Measurements from ENCODE around the gene SUSD1. TPM values are rescaled to one million over a fixed set of nuclear protein-coding genes. Genes with fewer than 3 reads are reported as not detected.

SUSD1 gene
- total RNA-seq, 1 donor from 2014 or later, result 16.6 TPM

DNA sequence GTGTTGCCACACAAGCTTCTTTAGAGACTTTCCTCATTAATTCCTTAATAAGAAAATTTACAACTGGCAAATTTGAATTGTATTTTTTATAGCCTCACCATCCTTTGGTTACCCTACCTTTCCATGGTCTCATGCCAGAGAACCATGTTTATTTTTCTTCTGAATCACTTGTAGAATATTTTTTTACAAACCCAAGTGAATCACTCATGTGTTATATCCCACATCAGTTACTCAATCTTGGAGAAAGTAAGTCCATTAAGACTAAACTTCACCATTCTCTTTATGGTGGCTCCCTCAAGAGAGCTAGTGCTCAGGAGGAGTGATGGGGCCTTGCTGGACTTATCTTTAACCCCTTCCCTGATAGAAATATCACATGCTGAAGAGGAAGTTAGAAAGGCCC lies 128.9 kb downstream of the SUSD1 start:
- peak; percentile 50 for FAIRE-seq
- H3K27ac ChIP-seq (ENCODE audit: low read depth, low read length), result peak overlapping the region; percentile 80

DNA sequence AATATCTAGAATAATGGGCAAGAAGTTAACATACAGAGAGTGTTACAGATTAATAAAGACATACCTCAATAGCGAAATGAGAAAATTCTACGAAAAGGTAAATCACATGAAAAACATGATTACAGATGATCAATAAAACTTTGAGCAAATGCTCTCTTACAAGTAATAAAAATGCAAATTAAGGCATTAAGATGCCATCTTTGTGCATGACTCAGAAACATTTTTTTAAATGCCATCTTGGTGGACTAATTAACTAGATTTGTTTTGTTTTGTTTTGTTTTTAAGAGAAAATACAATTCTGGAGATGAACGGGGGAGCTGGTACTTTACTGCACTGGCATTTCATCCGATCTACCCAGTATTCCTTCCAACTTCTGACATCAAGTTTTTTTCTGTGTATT lies 130.2 kb downstream of the SUSD1 start:
- Histone ChIP-seq H3K79me2 (ENCODE audit: insufficient read depth, low read length) (no peaks in the 10 kb centered on the region), H3K9ac (ENCODE audit: low read length) (no peak overlapping the region), H3K27ac (ENCODE audit: low read depth, low read length) (no peak overlapping the region), H3K4me2 (ENCODE audit: low read length) (no peak overlapping the region), H4K20me1 (ENCODE audit: insufficient read depth, low read length) (no peaks in the 10 kb centered on the region), H3K36me3 (ENCODE audit: insufficient read depth, low read length) (no peaks in the 10 kb centered on the region), H3K27me3 (ENCODE audit: insufficient read depth, low read length) (no peaks in the 10 kb centered on the region), H3K9me3 (ENCODE audit: insufficient read depth, low read depth, low read length) (no peaks in the 10 kb centered on the region), H3K4me3 (ENCODE audit: insufficient read depth, low read depth, low read length) (no peak overlapping the region), H3K4me1 (ENCODE audit: insufficient read depth, low read length) (peaks cover 54% of the 10 kb centered on the region), H2AFZ (ENCODE audit: low read depth, low read length) (no peak overlapping the region)
- peaks cover 4% of the 10 kb centered on the region for H3K36me3 Mint-ChIP-seq (ENCODE audit: low read depth, unreplicated experiment)
- H3K4me1 Mint-ChIP-seq (ENCODE audit: low read depth, unreplicated experiment), result peaks cover 58% of the 10 kb centered on the region
- H3K9me3 Mint-ChIP-seq (ENCODE audit: unreplicated experiment), result peaks cover 10% of the 10 kb centered on the region
- TF ChIP-seq, protein P1, sequence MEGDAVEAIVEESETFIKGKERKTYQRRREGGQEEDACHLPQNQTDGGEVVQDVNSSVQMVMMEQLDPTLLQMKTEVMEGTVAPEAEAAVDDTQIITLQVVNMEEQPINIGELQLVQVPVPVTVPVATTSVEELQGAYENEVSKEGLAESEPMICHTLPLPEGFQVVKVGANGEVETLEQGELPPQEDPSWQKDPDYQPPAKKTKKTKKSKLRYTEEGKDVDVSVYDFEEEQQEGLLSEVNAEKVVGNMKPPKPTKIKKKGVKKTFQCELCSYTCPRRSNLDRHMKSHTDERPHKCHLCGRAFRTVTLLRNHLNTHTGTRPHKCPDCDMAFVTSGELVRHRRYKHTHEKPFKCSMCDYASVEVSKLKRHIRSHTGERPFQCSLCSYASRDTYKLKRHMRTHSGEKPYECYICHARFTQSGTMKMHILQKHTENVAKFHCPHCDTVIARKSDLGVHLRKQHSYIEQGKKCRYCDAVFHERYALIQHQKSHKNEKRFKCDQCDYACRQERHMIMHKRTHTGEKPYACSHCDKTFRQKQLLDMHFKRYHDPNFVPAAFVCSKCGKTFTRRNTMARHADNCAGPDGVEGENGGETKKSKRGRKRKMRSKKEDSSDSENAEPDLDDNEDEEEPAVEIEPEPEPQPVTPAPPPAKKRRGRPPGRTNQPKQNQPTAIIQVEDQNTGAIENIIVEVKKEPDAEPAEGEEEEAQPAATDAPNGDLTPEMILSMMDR (IDR thresholded peaks at IDR 0.05; ENCODE audit: insufficient read depth, low read depth, low read length), result no peak
- no peak for TF ChIP-seq EZH2 (IDR thresholded peaks at IDR 0.05; ENCODE audit: insufficient read depth, low read length)
- DNase-seq (ENCODE audit: low read depth), result no peak
- no peak overlapping the region for H3K27ac Mint-ChIP-seq (ENCODE audit: unreplicated experiment)
- no peak overlapping the region for H3K4me3 Mint-ChIP-seq (ENCODE audit: unreplicated experiment)
- H3K27me3 Mint-ChIP-seq (ENCODE audit: low read depth, unreplicated experiment), result no peaks in the 10 kb centered on the region
- no peak for FAIRE-seq

More for the DNA sequence above, 128.9 kb downstream of the SUSD1 start:
- Histone ChIP-seq H3K9me3 (ENCODE audit: insufficient read depth, low read depth, low read length) (no peaks in the 10 kb centered on the region), H4K20me1 (ENCODE audit: insufficient read depth, low read length) (no peaks in the 10 kb centered on the region), H3K79me2 (ENCODE audit: insufficient read depth, low read length) (no peaks in the 10 kb centered on the region), H3K9ac (ENCODE audit: low read length) (peak overlapping the region; percentile 8), H3K36me3 (ENCODE audit: insufficient read depth, low read length) (no peaks in the 10 kb centered on the region), H3K4me1 (ENCODE audit: insufficient read depth, low read length) (peaks cover 64% of the 10 kb centered on the region), H2AFZ (ENCODE audit: low read depth, low read length) (no peak overlapping the region), H3K4me2 (ENCODE audit: low read length) (peak overlapping the region; percentile 42), H3K27me3 (ENCODE audit: insufficient read depth, low read length) (no peaks in the 10 kb centered on the region), H3K4me3 (ENCODE audit: insufficient read depth, low read depth, low read length) (no peak overlapping the region)
- TF ChIP-seq EZH2 (IDR thresholded peaks at IDR 0.05; ENCODE audit: insufficient read depth, low read length), result no peak
- TF ChIP-seq, protein P1 (IDR thresholded peaks at IDR 0.05; ENCODE audit: insufficient read depth, low read depth, low read length), result no peak
- Mint-ChIP-seq H3K9me3 (ENCODE audit: unreplicated experiment) (peaks cover 10% of the 10 kb centered on the region), H3K27me3 (ENCODE audit: low read depth, unreplicated experiment) (no peaks in the 10 kb centered on the region), H3K27ac (ENCODE audit: unreplicated experiment) (peak overlapping the region; percentile 4), H3K4me1 (ENCODE audit: low read depth, unreplicated experiment) (peaks cover 58% of the 10 kb centered on the region), H3K4me3 (ENCODE audit: unreplicated experiment) (no peak overlapping the region), H3K36me3 (ENCODE audit: low read depth, unreplicated experiment) (peaks cover 4% of the 10 kb centered on the region)
- peak; percentile 79 for DNase-seq (ENCODE audit: low read depth)

DNA sequence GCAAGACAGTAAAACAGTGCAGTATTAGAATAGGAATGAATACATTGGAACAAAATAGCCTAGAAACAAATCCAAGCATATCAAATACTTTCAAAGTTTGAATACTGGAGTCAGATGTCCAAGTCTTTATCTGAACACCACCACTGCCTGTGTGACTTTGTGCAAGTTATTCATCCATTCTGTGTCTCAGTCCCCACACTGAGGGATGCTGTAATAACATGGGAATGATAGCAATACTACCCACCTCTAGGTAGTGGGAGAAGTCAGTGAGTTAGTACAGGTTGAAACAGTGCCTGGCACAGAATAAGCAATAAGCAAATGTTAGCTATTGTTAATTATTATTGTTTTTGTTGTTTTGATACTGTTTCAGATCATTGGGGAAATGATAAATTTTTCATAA lies 130.9 kb downstream of the SUSD1 start:
- peaks cover 10% of the 10 kb centered on the region for H3K9me3 Mint-ChIP-seq (ENCODE audit: unreplicated experiment)
- peaks cover 51% of the 10 kb centered on the region for H3K4me1 Mint-ChIP-seq (ENCODE audit: low read depth, unreplicated experiment)
- no peaks in the 10 kb centered on the region for H3K9me3 ChIP-seq (ENCODE audit: insufficient read depth, low read depth, low read length)

More for the DNA sequence above, 130.9 kb downstream of the SUSD1 start:
- Histone ChIP-seq H3K79me2 (ENCODE audit: insufficient read depth, low read length) (no peaks in the 10 kb centered on the region), H3K9ac (ENCODE audit: low read length) (no peak overlapping the region), H3K27ac (ENCODE audit: low read depth, low read length) (peak overlapping the region; percentile 30), H2AFZ (ENCODE audit: low read depth, low read length) (no peak overlapping the region), H3K4me3 (ENCODE audit: insufficient read depth, low read depth, low read length) (no peak overlapping the region), H3K4me1 (ENCODE audit: insufficient read depth, low read length) (peaks cover 47% of the 10 kb centered on the region), H3K36me3 (ENCODE audit: insufficient read depth, low read length) (no peaks in the 10 kb centered on the region), H3K27me3 (ENCODE audit: insufficient read depth, low read length) (no peaks in the 10 kb centered on the region), H3K4me2 (ENCODE audit: low read length) (no peak overlapping the region), H4K20me1 (ENCODE audit: insufficient read depth, low read length) (no peaks in the 10 kb centered on the region)
- peak overlapping the region; percentile 55 for H3K27ac Mint-ChIP-seq (ENCODE audit: unreplicated experiment)
- no peaks in the 10 kb centered on the region for H3K27me3 Mint-ChIP-seq (ENCODE audit: low read depth, unreplicated experiment)
- H3K4me3 Mint-ChIP-seq (ENCODE audit: unreplicated experiment), result no peak overlapping the region
- DNase-seq (ENCODE audit: low read depth) (no peak), FAIRE-seq (no peak)
- no peak for TF ChIP-seq EZH2 (IDR thresholded peaks at IDR 0.05; ENCODE audit: insufficient read depth, low read length)
- TF ChIP-seq, protein P1 (IDR thresholded peaks at IDR 0.05; ENCODE audit: insufficient read depth, low read depth, low read length), result no peak
- H3K36me3 Mint-ChIP-seq (ENCODE audit: low read depth, unreplicated experiment), result peaks cover 4% of the 10 kb centered on the region
